Thoracic aorta (tissue), 2 donors: ENCODE results near the gene PTPRF. TPM values are rescaled to one million over a fixed set of nuclear protein-coding genes. Genes with fewer than 3 reads are reported as not detected.

ENCODE experiments used
- ATAC-seq: fragments of 150-250 bp; one replicate; pipeline ENCODE4 v1.8.0; 2017; ENCODE audit warnings: low read depth; ENCODE audit not compliant: insufficient number of reproducible peaks, low FRiP score
- DNase-seq: peaks from one replicate; pipeline ENCODE4 v3.0.0-alpha.2; 2020; ENCODE audit warnings: low spot score
- H3K27ac ChIP-seq, 2 donors: fragments of 200-600 bp; sonication (generic); 1 replicate in 1 of 2; 2 replicates in 1 of 2; pipeline ENCODE4 v1.5.1; 2016; ENCODE audit warnings: mild to moderate bottlenecking in 2 of 2, moderate library complexity in 2 of 2
- H3K27me3 ChIP-seq: fragments of 200-600 bp; sonication (generic); replicated peaks from 2 replicates; pipeline ENCODE4 v1.6.0; 2016; ENCODE audit warnings: mild to moderate bottlenecking; ENCODE audit not compliant: insufficient read depth
- H3K36me3 ChIP-seq: fragments of 200-600 bp; sonication (generic); one replicate; pipeline ENCODE4 v1.5.1; 2016
- H3K4me1 ChIP-seq, 2 donors: fragments of 200-600 bp; sonication (generic); 1 replicate in 1 of 2; 2 replicates in 1 of 2; pipeline versions ENCODE4 v1.5.1 to v1.6.0; 2016; ENCODE audit warnings: low read depth in 2 of 2, mild to moderate bottlenecking in 1 of 2; ENCODE audit not compliant: control insufficient read depth in 1 of 2
- H3K4me3 ChIP-seq: fragments of 200-600 bp; sonication (generic); 2 replicates; pipeline ENCODE4 v1.5.1; 2016; ENCODE audit warnings: mild to moderate bottlenecking
- H3K9me3 ChIP-seq: fragments of 200-600 bp; sonication (generic); 2 replicates; pipeline ENCODE4 v1.5.1; 2016
- total RNA-seq, 2 donors: library from RNA; depleted of rRNA; stranded (reverse); fragments of >200 nt; gene quantifications; one replicate each; pipeline versions ENCODE4 v1.1.0 to v1.2.3, GENCODE V29; 2016
- TF ChIP-seq, protein P1 (sequence below): fragments of 200-600 bp; sonication (generic); IDR thresholded peaks from one replicate; pipeline ENCODE4 v1.5.1; 2019; ENCODE audit warnings: antibody characterized with exemption

PTPRF gene
- total RNA-seq, 2 donors from 2014 or later = 43.9 to 55.1 TPM

DNA sequence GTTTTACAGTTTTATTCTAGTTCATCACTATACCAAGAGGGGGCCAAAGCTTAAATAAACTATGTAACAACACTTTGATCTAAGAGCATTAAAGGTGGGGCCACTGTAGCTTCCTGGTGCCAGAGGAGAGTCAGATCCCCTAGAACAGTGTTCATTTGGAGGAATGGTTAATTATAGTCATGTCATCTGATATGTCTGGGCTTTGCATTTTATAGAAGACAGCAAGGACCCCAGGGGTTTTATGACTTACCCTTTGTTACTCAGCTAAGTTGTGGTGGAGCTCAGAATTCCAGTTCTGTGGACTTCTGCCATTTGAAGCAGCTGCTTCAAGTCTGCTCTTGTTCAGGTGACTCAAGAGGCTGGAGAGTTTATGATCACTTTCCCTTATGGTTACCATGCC lies 135.9 kb downstream of the PTPRF start:
- Histone ChIP-seq H3K36me3 (peaks cover 84% of the 10 kb centered on the region), H3K4me1 (no peaks in the 10 kb centered on the region), H3K27ac (no peak overlapping the region), H3K4me3 (no peak overlapping the region), H3K9me3 (no peaks in the 10 kb centered on the region), H3K27me3 (no peaks in the 10 kb centered on the region)
- ATAC-seq (no peak), DNase-seq (no peak)
- TF ChIP-seq, protein P1, sequence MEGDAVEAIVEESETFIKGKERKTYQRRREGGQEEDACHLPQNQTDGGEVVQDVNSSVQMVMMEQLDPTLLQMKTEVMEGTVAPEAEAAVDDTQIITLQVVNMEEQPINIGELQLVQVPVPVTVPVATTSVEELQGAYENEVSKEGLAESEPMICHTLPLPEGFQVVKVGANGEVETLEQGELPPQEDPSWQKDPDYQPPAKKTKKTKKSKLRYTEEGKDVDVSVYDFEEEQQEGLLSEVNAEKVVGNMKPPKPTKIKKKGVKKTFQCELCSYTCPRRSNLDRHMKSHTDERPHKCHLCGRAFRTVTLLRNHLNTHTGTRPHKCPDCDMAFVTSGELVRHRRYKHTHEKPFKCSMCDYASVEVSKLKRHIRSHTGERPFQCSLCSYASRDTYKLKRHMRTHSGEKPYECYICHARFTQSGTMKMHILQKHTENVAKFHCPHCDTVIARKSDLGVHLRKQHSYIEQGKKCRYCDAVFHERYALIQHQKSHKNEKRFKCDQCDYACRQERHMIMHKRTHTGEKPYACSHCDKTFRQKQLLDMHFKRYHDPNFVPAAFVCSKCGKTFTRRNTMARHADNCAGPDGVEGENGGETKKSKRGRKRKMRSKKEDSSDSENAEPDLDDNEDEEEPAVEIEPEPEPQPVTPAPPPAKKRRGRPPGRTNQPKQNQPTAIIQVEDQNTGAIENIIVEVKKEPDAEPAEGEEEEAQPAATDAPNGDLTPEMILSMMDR = no peak

DNA sequence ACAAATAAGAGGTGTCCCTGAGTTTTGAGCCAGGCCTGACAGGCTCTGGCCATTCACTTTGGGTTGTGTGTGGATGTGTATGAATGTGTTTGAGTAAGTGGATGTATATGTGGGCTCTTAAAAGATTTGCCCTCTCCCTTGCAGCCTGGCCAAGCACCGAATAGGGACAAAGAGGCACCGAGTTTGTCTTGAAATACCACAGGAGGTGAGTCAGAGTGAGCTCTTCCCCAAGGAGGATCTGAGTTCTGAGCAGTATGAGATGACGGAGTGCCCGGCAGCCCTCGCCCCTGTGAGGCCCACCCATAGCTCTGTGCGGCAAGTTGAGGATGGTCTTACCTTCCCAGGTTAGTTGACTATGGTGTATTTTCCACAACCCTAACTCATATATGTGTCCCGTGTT lies 138.3 kb downstream of the PTPRF start:
- H3K27ac ChIP-seq = no peak overlapping the region
- peaks cover 78% of the 10 kb centered on the region for H3K36me3 ChIP-seq
- no peaks in the 10 kb centered on the region for H3K9me3 ChIP-seq
- no peak for ATAC-seq
- H3K4me1 ChIP-seq = no peaks in the 10 kb centered on the region
- TF ChIP-seq, protein P1 = no peak
- DNase-seq = no peak
- no peak overlapping the region for H3K4me3 ChIP-seq
- H3K27me3 ChIP-seq = no peaks in the 10 kb centered on the region

DNA sequence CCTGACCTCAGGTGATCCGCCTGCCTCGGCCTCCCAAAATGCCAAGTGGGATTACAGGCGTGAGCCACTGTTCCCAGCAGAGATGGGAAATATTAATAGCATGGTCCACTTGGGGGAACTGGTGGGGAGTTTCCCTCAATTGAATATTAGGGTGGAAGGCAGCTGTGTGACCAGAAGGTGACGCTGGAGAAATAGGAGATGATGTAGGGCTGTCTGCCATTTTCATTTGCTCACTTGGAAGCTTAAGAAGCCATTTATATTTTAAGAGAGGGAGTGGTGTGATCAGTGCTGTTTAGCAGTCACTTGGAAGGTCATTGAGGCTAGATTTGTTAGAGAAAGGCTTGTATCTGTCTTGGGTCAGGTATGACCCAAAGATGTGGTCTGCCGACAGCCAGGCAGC lies 139.2 kb downstream of the PTPRF start:
- no peaks in the 10 kb centered on the region for H3K27me3 ChIP-seq
- no peak overlapping the region for H3K4me3 ChIP-seq
- DNase-seq (no peak), ATAC-seq (no peak)
- H3K4me1 ChIP-seq = no peaks in the 10 kb centered on the region
- TF ChIP-seq, protein P1 = no peak
- no peaks in the 10 kb centered on the region for H3K9me3 ChIP-seq
- peaks cover 69% of the 10 kb centered on the region for H3K36me3 ChIP-seq
- no peak overlapping the region for H3K27ac ChIP-seq

DNA sequence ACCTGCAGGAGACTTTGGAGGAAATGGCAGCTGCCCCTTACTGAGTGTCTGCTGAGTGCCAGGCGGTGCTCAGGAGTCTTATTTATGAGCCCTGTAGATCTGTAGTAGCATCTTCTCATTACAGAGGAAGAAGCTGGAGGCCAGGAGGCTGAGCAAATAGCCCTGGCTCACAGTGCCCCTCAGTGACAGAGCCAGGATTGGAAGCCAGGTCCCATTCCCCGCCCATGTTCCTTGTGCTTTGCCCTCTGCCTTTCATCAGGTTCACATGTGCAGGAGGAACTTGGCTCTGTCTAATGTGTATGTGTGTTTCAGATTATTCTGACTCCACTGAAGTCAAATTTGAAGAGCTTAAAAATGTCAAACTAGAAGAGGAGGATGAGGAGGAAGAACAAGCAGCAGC lies 140.5 kb downstream of the PTPRF start:
- no peak for ATAC-seq

DNA sequence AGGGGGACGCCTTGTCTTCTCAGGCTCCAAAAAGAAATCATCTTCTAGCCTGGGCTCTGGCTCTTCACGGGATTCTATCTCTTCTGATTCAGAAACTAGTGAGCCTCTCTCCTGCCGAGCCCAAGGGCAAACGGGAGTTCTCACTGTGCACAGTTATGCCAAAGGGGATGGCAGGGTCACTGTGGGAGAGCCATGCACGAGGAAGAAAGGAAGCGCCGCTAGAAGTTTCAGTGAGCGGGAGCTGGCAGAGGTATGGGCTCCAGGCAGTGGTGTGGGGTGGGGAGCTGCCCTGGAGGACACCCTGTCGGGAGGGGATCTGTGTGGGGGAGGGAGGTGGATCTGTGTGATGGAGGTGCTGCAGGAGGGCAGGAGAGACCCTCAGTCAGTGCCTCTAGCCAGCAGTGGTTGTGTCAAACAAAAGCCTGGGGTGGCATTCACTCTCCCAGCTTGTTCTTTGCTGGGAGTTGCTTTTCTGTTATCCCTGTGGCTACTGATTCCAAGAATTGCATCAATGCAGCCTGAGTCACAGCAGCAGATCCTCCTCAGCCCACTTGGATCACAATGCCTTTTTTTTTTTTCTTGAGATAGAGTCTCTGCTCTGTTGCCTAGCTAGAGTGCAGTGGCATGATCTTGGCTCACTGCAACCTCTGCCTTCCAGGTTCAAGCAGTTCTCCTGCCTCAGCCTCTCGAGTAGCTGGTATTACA lies 141.1 kb downstream of the PTPRF start:
- DNase-seq (no peak), ATAC-seq (no peak)

More for the DNA sequence above, 140.5 kb downstream of the PTPRF start:
- Histone ChIP-seq H3K4me3 (no peak overlapping the region), H3K9me3 (no peaks in the 10 kb centered on the region), H3K36me3 (peaks cover 66% of the 10 kb centered on the region), H3K27me3 (no peaks in the 10 kb centered on the region), H3K27ac (no peak overlapping the region), H3K4me1 (no peaks in the 10 kb centered on the region)
- TF ChIP-seq, protein P1 = no peak
- no peak for DNase-seq

More for the DNA sequence above, 141.1 kb downstream of the PTPRF start:
- TF ChIP-seq, protein P1 = no peak
- H3K9me3 ChIP-seq = no peaks in the 10 kb centered on the region
- H3K27ac ChIP-seq = no peak overlapping the region
- peaks cover 63% of the 10 kb centered on the region for H3K36me3 ChIP-seq
- no peaks in the 10 kb centered on the region for H3K4me1 ChIP-seq
- H3K4me3 ChIP-seq = no peak overlapping the region
- H3K27me3 ChIP-seq = no peaks in the 10 kb centered on the region
